ENCODE results near the gene KCNH2. TPM values are rescaled to one million over a fixed set of nuclear protein-coding genes. Genes with fewer than 3 reads are reported as not detected.

KCNH2 gene
- total RNA-seq, 2 donors from 2014 or later = 1.1 to 1.9 TPM

- DNase-seq = no peak
- Histone ChIP-seq H3K27ac (ENCODE audit: low read depth, low read length) (no peak overlapping the region), H3K27me3 (ENCODE audit: control insufficient read depth, insufficient read depth, low read length, poor library complexity, severe bottlenecking) (peaks cover 60% of the 10 kb centered on the region), H3K4me3 (ENCODE audit: low read length) (no peak overlapping the region), H3K36me3 (ENCODE audit: control insufficient read depth, insufficient read depth, low read length) (no peaks in the 10 kb centered on the region), H3K4me1 (ENCODE audit: control insufficient read depth, insufficient read depth, low read length) (no peaks in the 10 kb centered on the region), H3K9ac (ENCODE audit: extremely low read depth, low read length, poor library complexity, severe bottlenecking) (no peak overlapping the region), H3K9me3 (ENCODE audit: control insufficient read depth, low read length) (no peaks in the 10 kb centered on the region)
- TF ChIP-seq, protein P1, sequence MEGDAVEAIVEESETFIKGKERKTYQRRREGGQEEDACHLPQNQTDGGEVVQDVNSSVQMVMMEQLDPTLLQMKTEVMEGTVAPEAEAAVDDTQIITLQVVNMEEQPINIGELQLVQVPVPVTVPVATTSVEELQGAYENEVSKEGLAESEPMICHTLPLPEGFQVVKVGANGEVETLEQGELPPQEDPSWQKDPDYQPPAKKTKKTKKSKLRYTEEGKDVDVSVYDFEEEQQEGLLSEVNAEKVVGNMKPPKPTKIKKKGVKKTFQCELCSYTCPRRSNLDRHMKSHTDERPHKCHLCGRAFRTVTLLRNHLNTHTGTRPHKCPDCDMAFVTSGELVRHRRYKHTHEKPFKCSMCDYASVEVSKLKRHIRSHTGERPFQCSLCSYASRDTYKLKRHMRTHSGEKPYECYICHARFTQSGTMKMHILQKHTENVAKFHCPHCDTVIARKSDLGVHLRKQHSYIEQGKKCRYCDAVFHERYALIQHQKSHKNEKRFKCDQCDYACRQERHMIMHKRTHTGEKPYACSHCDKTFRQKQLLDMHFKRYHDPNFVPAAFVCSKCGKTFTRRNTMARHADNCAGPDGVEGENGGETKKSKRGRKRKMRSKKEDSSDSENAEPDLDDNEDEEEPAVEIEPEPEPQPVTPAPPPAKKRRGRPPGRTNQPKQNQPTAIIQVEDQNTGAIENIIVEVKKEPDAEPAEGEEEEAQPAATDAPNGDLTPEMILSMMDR (conservative IDR thresholded peaks at IDR 0.05) = no peak
- peaks cover 52% of the 10 kb centered on the region for H3K27me3 Mint-ChIP-seq (ENCODE audit: insufficient read depth)
- no peaks in the 10 kb centered on the region for H3K4me1 Mint-ChIP-seq
- H3K4me3 Mint-ChIP-seq = no peak overlapping the region
- no peak overlapping the region for H3K27ac Mint-ChIP-seq
- 74 to 93% methylated on average over 7 of the region's 7 CpGs for WGBS, 2 experiments (ENCODE audit: insufficient coverage in 1 of 2, insufficient read length in 1 of 2)
- no peaks in the 10 kb centered on the region for H3K36me3 Mint-ChIP-seq (ENCODE audit: low read depth)
- H3K9me3 Mint-ChIP-seq = no peaks in the 10 kb centered on the region
These were observed 60.2 kb downstream of the KCNH2 start for GRCh38 chr7:150917969-150918368.

GRCh38 chr7:150916670-150917069 lies 61.5 kb downstream of the KCNH2 start:
- Mint-ChIP-seq H3K9me3 (no peaks in the 10 kb centered on the region), H3K4me1 (no peaks in the 10 kb centered on the region), H3K4me3 (no peak overlapping the region), H3K27ac (no peak overlapping the region), H3K27me3 (ENCODE audit: insufficient read depth) (peaks cover 59% of the 10 kb centered on the region), H3K36me3 (ENCODE audit: low read depth) (no peaks in the 10 kb centered on the region)
- no peaks in the 10 kb centered on the region for H3K9me3 ChIP-seq (ENCODE audit: control insufficient read depth, low read length)
- no peak for DNase-seq
- H3K4me1 ChIP-seq (ENCODE audit: control insufficient read depth, insufficient read depth, low read length) = no peaks in the 10 kb centered on the region
- H3K36me3 ChIP-seq (ENCODE audit: control insufficient read depth, insufficient read depth, low read length) = no peaks in the 10 kb centered on the region
- H3K4me3 ChIP-seq (ENCODE audit: low read length) = no peak overlapping the region
- peaks cover 71% of the 10 kb centered on the region for H3K27me3 ChIP-seq (ENCODE audit: control insufficient read depth, insufficient read depth, low read length, poor library complexity, severe bottlenecking)
- 93 to 94% methylated on average over 3 to 10 of the region's 10 CpGs for WGBS, 2 experiments (ENCODE audit: insufficient coverage in 1 of 2, insufficient read length in 1 of 2)
- H3K27ac ChIP-seq (ENCODE audit: low read depth, low read length) = no peak overlapping the region
- TF ChIP-seq, protein P1 (conservative IDR thresholded peaks at IDR 0.05) = no peak
- H3K9ac ChIP-seq (ENCODE audit: extremely low read depth, low read length, poor library complexity, severe bottlenecking) = no peak overlapping the region

DNA sequence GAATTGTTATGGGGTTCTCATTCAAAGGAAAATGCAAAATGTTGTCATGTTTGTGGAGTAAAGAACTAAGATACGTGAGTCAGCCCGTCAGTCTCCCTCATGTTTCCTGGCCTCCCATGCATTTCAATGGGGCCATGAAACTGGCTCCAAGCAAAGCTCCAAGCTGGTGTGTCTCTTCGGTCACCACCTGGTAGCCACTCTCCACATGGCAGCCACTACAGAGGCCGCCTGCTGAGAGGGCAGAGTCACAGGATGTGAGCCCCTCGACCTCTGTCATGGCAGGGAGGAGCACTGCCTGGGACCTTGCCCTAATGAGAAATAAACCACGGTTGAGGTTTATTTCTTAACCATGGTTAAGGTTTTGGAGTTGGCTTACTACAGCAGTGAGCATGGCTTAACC lies 63.2 kb downstream of the KCNH2 start:
- TF ChIP-seq, protein P1 (conservative IDR thresholded peaks at IDR 0.05) = no peak
- Histone ChIP-seq H3K9me3 (ENCODE audit: control insufficient read depth, low read length) (no peaks in the 10 kb centered on the region), H3K9ac (ENCODE audit: extremely low read depth, low read length, poor library complexity, severe bottlenecking) (no peak overlapping the region), H3K4me3 (ENCODE audit: low read length) (no peak overlapping the region), H3K27ac (ENCODE audit: low read depth, low read length) (no peak overlapping the region), H3K27me3 (ENCODE audit: control insufficient read depth, insufficient read depth, low read length, poor library complexity, severe bottlenecking) (peaks cover 80% of the 10 kb centered on the region), H3K36me3 (ENCODE audit: control insufficient read depth, insufficient read depth, low read length) (no peaks in the 10 kb centered on the region), H3K4me1 (ENCODE audit: control insufficient read depth, insufficient read depth, low read length) (no peaks in the 10 kb centered on the region)
- Mint-ChIP-seq H3K9me3 (no peaks in the 10 kb centered on the region), H3K27me3 (ENCODE audit: insufficient read depth) (peaks cover 71% of the 10 kb centered on the region), H3K4me3 (no peak overlapping the region), H3K36me3 (ENCODE audit: low read depth) (no peaks in the 10 kb centered on the region), H3K27ac (no peak overlapping the region), H3K4me1 (no peaks in the 10 kb centered on the region)
- 83 to 89% methylated on average over 5 to 6 of the region's 6 CpGs for WGBS, 2 experiments (ENCODE audit: insufficient coverage in 1 of 2, insufficient read length in 1 of 2)
- DNase-seq = no peak

Data from endodermal cell (in vitro differentiated cells).